ENCODE data around the gene ADCY2. TPM values are rescaled to one million over a fixed set of nuclear protein-coding genes. Genes with fewer than 3 reads are reported as not detected.

ADCY2 gene
- total and polyA plus RNA-seq, 2 of the 13 experiments (the other 11 are each of a cell fraction or from before 2014, with no cell fraction given): not detected

DNA sequence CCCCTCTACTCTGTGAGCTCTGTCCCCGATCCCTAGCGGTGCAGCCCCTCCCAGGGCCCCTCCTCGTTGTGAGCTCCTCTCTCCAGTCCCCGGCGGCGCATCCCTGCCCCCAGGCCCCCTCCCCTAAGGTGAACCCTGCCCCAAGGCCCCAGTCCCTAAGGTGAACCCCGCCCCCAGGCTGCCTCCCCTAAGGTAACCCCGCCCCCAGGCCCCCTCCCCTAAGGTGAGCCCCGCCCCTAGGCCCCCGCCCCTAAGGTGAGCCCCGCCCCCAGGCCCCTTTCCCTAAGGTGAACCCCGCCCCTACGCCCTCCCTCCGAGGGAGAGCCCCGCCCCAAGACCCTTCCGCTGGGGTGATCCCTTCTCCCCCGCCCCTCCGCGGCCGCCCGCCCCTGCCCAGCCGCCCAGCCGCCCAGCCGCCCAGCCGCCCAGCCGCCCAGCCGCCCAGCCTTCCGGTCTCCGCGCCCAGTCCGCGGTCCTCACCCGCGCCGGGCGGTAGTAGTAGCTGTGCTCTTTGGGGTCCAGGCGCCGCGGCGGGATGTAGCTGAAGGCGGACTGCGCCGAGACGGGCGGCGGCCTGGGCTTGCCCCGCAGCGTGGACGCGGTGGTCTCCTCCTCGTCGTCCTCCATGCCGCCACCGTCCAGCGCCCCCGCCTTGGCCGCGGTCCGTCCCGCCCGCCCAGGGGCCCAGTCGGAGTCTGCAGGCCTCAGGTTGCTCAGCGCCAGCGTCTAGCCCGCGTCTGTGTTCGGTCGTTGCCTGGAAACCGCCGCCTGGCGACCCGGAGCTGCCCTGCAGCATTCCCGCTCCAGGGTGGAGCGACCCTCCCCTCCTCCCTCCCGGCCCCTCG lies 454.7 kb downstream of the ADCY2 start, which contains the start of gene CFAP90 (continued):
- TF ChIP-seq, protein P1, sequence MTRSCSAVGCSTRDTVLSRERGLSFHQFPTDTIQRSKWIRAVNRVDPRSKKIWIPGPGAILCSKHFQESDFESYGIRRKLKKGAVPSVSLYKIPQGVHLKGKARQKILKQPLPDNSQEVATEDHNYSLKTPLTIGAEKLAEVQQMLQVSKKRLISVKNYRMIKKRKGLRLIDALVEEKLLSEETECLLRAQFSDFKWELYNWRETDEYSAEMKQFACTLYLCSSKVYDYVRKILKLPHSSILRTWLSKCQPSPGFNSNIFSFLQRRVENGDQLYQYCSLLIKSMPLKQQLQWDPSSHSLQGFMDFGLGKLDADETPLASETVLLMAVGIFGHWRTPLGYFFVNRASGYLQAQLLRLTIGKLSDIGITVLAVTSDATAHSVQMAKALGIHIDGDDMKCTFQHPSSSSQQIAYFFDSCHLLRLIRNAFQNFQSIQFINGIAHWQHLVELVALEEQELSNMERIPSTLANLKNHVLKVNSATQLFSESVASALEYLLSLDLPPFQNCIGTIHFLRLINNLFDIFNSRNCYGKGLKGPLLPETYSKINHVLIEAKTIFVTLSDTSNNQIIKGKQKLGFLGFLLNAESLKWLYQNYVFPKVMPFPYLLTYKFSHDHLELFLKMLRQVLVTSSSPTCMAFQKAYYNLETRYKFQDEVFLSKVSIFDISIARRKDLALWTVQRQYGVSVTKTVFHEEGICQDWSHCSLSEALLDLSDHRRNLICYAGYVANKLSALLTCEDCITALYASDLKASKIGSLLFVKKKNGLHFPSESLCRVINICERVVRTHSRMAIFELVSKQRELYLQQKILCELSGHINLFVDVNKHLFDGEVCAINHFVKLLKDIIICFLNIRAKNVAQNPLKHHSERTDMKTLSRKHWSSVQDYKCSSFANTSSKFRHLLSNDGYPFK (CRISPR knock-in tag; IDR thresholded peaks at IDR 0.05; ENCODE audit: borderline replicate concordance): peak; percentile 23; the same call in 1 of the 2 replicates
- peak; percentile 20; the same call in 1 of the 2 replicates for TF ChIP-seq KDM2A (CRISPR knock-in tag; IDR thresholded peaks at IDR 0.05; ENCODE audit: borderline replicate concordance, low read depth)
- peak; percentile 89 for TF ChIP-seq ZFY (CRISPR knock-in tag; IDR thresholded peaks at IDR 0.05)
- TF ChIP-seq, protein P2, sequence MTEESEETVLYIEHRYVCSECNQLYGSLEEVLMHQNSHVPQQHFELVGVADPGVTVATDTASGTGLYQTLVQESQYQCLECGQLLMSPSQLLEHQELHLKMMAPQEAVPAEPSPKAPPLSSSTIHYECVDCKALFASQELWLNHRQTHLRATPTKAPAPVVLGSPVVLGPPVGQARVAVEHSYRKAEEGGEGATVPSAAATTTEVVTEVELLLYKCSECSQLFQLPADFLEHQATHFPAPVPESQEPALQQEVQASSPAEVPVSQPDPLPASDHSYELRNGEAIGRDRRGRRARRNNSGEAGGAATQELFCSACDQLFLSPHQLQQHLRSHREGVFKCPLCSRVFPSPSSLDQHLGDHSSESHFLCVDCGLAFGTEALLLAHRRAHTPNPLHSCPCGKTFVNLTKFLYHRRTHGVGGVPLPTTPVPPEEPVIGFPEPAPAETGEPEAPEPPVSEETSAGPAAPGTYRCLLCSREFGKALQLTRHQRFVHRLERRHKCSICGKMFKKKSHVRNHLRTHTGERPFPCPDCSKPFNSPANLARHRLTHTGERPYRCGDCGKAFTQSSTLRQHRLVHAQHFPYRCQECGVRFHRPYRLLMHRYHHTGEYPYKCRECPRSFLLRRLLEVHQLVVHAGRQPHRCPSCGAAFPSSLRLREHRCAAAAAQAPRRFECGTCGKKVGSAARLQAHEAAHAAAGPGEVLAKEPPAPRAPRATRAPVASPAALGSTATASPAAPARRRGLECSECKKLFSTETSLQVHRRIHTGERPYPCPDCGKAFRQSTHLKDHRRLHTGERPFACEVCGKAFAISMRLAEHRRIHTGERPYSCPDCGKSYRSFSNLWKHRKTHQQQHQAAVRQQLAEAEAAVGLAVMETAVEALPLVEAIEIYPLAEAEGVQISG (CRISPR knock-in tag; IDR thresholded peaks at IDR 0.05): 0 out of 2 replicates have a peak, but pooled peaks have one; percentile 39
- TF ChIP-seq SP2 (CRISPR knock-in tag; IDR thresholded peaks at IDR 0.05): 0 out of 2 replicates have a peak, but pooled peaks have one; percentile 28
- peak; percentile 100 for TF ChIP-seq ZSCAN20 (CRISPR knock-in tag; IDR thresholded peaks at IDR 0.05; ENCODE audit: borderline replicate concordance)
- peak; percentile 85 for TF ChIP-seq RFX1 (IDR thresholded peaks at IDR 0.05)
- TF ChIP-seq PAX8 (CRISPR knock-in tag; IDR thresholded peaks at IDR 0.05; ENCODE audit: borderline replicate concordance): no peak
- TF ChIP-seq ZNF556 (CRISPR knock-in tag; IDR thresholded peaks at IDR 0.05; ENCODE audit: borderline replicate concordance): 0 out of 2 replicates have a peak, but pooled peaks have one; percentile 22
- TF ChIP-seq CBFB (CRISPR knock-in tag; IDR thresholded peaks at IDR 0.05): no peak
- TF ChIP-seq ZNF883 (CRISPR knock-in tag; IDR thresholded peaks at IDR 0.05; ENCODE audit: not compliant biosample characterization): peak; percentile 44
- TF ChIP-seq RBM22 (optimal IDR thresholded peaks at IDR 0.05; ENCODE audit: low read length): peak; percentile 49
- peak; percentile 77 for TF ChIP-seq RFX3 (CRISPR knock-in tag; IDR thresholded peaks at IDR 0.05)
- TF ChIP-seq, protein P3, sequence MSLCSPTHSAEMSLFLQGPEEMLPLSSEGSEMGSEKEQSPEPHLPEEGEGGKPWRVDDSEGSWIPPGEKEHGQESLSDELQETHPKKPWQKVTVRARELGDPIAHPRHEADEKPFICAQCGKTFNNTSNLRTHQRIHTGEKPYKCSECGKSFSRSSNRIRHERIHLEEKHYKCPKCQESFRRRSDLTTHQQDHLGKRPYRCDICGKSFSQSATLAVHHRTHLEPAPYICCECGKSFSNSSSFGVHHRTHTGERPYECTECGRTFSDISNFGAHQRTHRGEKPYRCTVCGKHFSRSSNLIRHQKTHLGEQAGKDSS (CRISPR knock-in tag; IDR thresholded peaks at IDR 0.05; ENCODE audit: borderline replicate concordance, low read depth): 0 out of 2 replicates have a peak, but pooled peaks have one; percentile 45
- TF ChIP-seq, protein P4, sequence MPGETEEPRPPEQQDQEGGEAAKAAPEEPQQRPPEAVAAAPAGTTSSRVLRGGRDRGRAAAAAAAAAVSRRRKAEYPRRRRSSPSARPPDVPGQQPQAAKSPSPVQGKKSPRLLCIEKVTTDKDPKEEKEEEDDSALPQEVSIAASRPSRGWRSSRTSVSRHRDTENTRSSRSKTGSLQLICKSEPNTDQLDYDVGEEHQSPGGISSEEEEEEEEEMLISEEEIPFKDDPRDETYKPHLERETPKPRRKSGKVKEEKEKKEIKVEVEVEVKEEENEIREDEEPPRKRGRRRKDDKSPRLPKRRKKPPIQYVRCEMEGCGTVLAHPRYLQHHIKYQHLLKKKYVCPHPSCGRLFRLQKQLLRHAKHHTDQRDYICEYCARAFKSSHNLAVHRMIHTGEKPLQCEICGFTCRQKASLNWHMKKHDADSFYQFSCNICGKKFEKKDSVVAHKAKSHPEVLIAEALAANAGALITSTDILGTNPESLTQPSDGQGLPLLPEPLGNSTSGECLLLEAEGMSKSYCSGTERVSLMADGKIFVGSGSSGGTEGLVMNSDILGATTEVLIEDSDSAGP (CRISPR knock-in tag; IDR thresholded peaks at IDR 0.05; ENCODE audit: borderline replicate concordance): 0 out of 2 replicates have a peak, but pooled peaks have one; percentile 22
- TF ChIP-seq, protein P5, sequence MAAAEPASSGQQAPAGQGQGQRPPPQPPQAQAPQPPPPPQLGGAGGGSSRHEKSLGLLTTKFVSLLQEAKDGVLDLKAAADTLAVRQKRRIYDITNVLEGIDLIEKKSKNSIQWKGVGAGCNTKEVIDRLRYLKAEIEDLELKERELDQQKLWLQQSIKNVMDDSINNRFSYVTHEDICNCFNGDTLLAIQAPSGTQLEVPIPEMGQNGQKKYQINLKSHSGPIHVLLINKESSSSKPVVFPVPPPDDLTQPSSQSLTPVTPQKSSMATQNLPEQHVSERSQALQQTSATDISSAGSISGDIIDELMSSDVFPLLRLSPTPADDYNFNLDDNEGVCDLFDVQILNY (CRISPR knock-in tag; conservative IDR thresholded peaks at IDR 0.05): no peak
